SK-N-SH (cell line): ENCODE results near the gene CYFIP1.

ENCODE experiments used
- CTCF ChIP-seq: fragments of 200-600 bp; sonication (generic); IDR thresholded peaks from 2 replicates; pipeline ENCODE4 v1.6.1; 2017; ENCODE audit warnings: antibody characterized with exemption, mild to moderate bottlenecking, moderate library complexity
- EZH2phosphoT487 ChIP-seq: fragments of 200-600 bp; sonication (generic); IDR thresholded peaks from 2 replicates; pipeline ENCODE4 v1.6.1; 2017; ENCODE audit warnings: low read depth, mixed run types, mild to moderate bottlenecking, antibody characterized with exemption, moderate library complexity, borderline replicate concordance
- FOXM1 ChIP-seq: IDR thresholded peaks from 2 replicates; pipeline ENCODE4 v1.4.0; 2012; ENCODE audit warnings: low read depth, mild to moderate bottlenecking
- JUND ChIP-seq: IDR thresholded peaks from 2 replicates; pipeline ENCODE4 v1.4.0; 2012
- MAX ChIP-seq: IDR thresholded peaks from 2 replicates; pipeline ENCODE4 v1.4.0; 2012; ENCODE audit warnings: low read depth
- TAF1 ChIP-seq: IDR thresholded peaks from 2 replicates; pipeline ENCODE4 v1.6.1; 2012; ENCODE audit warnings: low read depth, mild to moderate bottlenecking, low read length, moderate library complexity, borderline replicate concordance

- no peak for TF ChIP-seq CTCF
- no peak for TF ChIP-seq FOXM1
- TF ChIP-seq JUND: no peak
- TF ChIP-seq MAX: no peak
- no peak for TF ChIP-seq EZH2phosphoT487
- no peak for TF ChIP-seq TAF1
Observed at GRCh38 chr15:22893881-22894280, 86.3 kb downstream of the CYFIP1 start.
